WTC11 (cell line): ENCODE measurements around the gene PSME2. TPM values are rescaled to one million over a fixed set of nuclear protein-coding genes. Genes with fewer than 3 reads are reported as not detected.
A peak's percentile ranks its signal among the peaks of the same experiment; 100 is the strongest.

ENCODE experiments used
- ATAC-seq: fragments of 200-7000 bp; cut with Tn5 transposase; 2 replicates; pipeline ENCODE4 v1.10.0; 2021; ENCODE audit warnings: mild to moderate bottlenecking, moderate library complexity
- Bru-seq: library from RNA; stranded (reverse); fragments of 400-500 nt; gene quantifications from one replicate; lab custom pipeline; 2021; lab: Mats Ljungman, UMichigan
- CTCF ChIA-PET: fragments of 300-600 bp; sonication (Branson Sonifier 250); formaldehyde crosslinking; loops from one replicate; lab custom pipeline; 2021; ENCODE audit warnings: antibody characterized with exemption; lab: Charles Lee
- POLR2A ChIA-PET: fragments of 350-600 bp; sonication (Branson Sonifier 250); formaldehyde crosslinking; loops from one replicate; lab custom pipeline; 2021; ENCODE audit warnings: antibody characterized with exemption; lab: Charles Lee
- DNase-seq: peaks from one replicate; pipeline ENCODE4 v3.0.0; 2021; ENCODE audit warnings: low spot score
- H3K27ac Mint-ChIP-seq: 2 replicates; pipeline ENCODE4 v1.8.0; 2021; ENCODE audit warnings: mixed read lengths
- H3K27me3 Mint-ChIP-seq: 2 replicates; pipeline ENCODE4 v1.8.0; 2021; ENCODE audit warnings: low read depth, mild to moderate bottlenecking, moderate library complexity, mixed read lengths
- H3K36me3 Mint-ChIP-seq: 2 replicates; pipeline ENCODE4 v1.8.0; 2021; ENCODE audit warnings: mixed read lengths
- H3K4me1 Mint-ChIP-seq: 2 replicates; pipeline ENCODE4 v1.8.0; 2022; ENCODE audit warnings: mixed read lengths
- H3K4me3 Mint-ChIP-seq: 2 replicates; pipeline ENCODE4 v1.8.0; 2021; ENCODE audit warnings: mild to moderate bottlenecking, moderate library complexity, mixed read lengths
- H3K9me3 Mint-ChIP-seq: 2 replicates; pipeline ENCODE4 v1.8.0; 2021; ENCODE audit warnings: mixed read lengths
- ATF6 ChIP-seq: sonication (generic); formaldehyde crosslinking; IDR thresholded peaks from 2 replicates; pipeline ENCODE4 v1.8.1; 2023; ENCODE audit warnings: mild to moderate bottlenecking, missing genetic modification reagents
- CBFB ChIP-seq: sonication (generic); formaldehyde crosslinking; IDR thresholded peaks from 2 replicates; pipeline ENCODE4 v1.8.1; 2022; ENCODE audit warnings: mild to moderate bottlenecking, low read depth, missing genetic modification reagents
- CREB1 ChIP-seq: sonication (generic); formaldehyde crosslinking; IDR thresholded peaks from 2 replicates; pipeline ENCODE4 v1.8.0; 2023; ENCODE audit warnings: mild to moderate bottlenecking, missing genetic modification reagents
- ELF4 ChIP-seq: sonication (generic); formaldehyde crosslinking; IDR thresholded peaks from 2 replicates; pipeline ENCODE4 v1.8.1; 2022; ENCODE audit warnings: low read depth, mild to moderate bottlenecking, moderate library complexity, missing genetic modification reagents
- ETV6 ChIP-seq: sonication (generic); formaldehyde crosslinking; IDR thresholded peaks from 2 replicates; pipeline ENCODE4 v1.8.1; 2022; ENCODE audit warnings: mild to moderate bottlenecking, missing genetic modification reagents
- GABPB1 ChIP-seq: sonication (generic); formaldehyde crosslinking; IDR thresholded peaks from 2 replicates; pipeline ENCODE4 v1.8.1; 2023; ENCODE audit warnings: mild to moderate bottlenecking, missing genetic modification reagents
- GTF2I ChIP-seq: fragments of 250-450 bp; sonication (Bioruptor Pico); conservative IDR thresholded peaks from 2 replicates; pipeline ENCODE4 v1.4.0; 2021; ENCODE audit warnings: mild to moderate bottlenecking
- IRF1 ChIP-seq: sonication (generic); formaldehyde crosslinking; IDR thresholded peaks from 2 replicates; pipeline ENCODE4 v1.8.0; 2023; ENCODE audit warnings: missing genetic modification reagents
- KAT7 ChIP-seq: sonication (generic); formaldehyde crosslinking; IDR thresholded peaks from 2 replicates; pipeline ENCODE4 v1.8.1; 2023; ENCODE audit warnings: missing genetic modification reagents, mild to moderate bottlenecking, borderline replicate concordance
- MXD4 ChIP-seq: fragments of 250-450 bp; sonication (Bioruptor Pico); IDR thresholded peaks from 2 replicates; pipeline ENCODE4 v1.8.0; 2021; ENCODE audit warnings: mild to moderate bottlenecking, moderate library complexity, borderline replicate concordance
- MYBL2 ChIP-seq: sonication (generic); formaldehyde crosslinking; IDR thresholded peaks from 2 replicates; pipeline ENCODE4 v1.8.1; 2023; ENCODE audit warnings: mild to moderate bottlenecking, moderate library complexity, missing genetic modification reagents
- PRDM15 ChIP-seq: sonication (generic); formaldehyde crosslinking; IDR thresholded peaks from 2 replicates; pipeline ENCODE4 v1.8.0; 2022; ENCODE audit warnings: missing genetic modification reagents
- SMAD3 ChIP-seq: sonication (generic); formaldehyde crosslinking; IDR thresholded peaks from 2 replicates; pipeline ENCODE4 v1.8.0; 2022; ENCODE audit warnings: missing genetic modification reagents, mild to moderate bottlenecking, borderline replicate concordance
- SMAD4 ChIP-seq: sonication (generic); formaldehyde crosslinking; IDR thresholded peaks from 2 replicates; pipeline ENCODE4 v1.8.0; 2022; ENCODE audit warnings: mild to moderate bottlenecking, missing genetic modification reagents
- SP1 ChIP-seq: sonication (generic); formaldehyde crosslinking; conservative IDR thresholded peaks from 2 replicates; pipeline ENCODE4 v1.8.1; 2022; ENCODE audit warnings: missing genetic modification reagents
- STAT6 ChIP-seq: sonication (generic); formaldehyde crosslinking; conservative IDR thresholded peaks from 2 replicates; pipeline ENCODE4 v1.8.1; 2023; ENCODE audit warnings: mild to moderate bottlenecking, low read depth, missing genetic modification reagents, moderate library complexity
- USF2 ChIP-seq: sonication (generic); formaldehyde crosslinking; IDR thresholded peaks from 2 replicates; pipeline ENCODE4 v1.8.1; 2023; ENCODE audit warnings: mild to moderate bottlenecking, missing genetic modification reagents, moderate library complexity
- ZNF138 ChIP-seq: sonication (generic); formaldehyde crosslinking; conservative IDR thresholded peaks from 2 replicates; pipeline ENCODE4 v1.8.1; 2022; ENCODE audit warnings: mild to moderate bottlenecking, moderate library complexity, missing genetic modification reagents
- ZNF671 ChIP-seq: fragments of 250-450 bp; sonication (Bioruptor Pico); IDR thresholded peaks from 2 replicates; pipeline ENCODE4 v1.8.0; 2021; ENCODE audit warnings: mild to moderate bottlenecking
- long read RNA-seq, 3 experiments: library from RNA in 1 of 3; library from capped mRNA in 1 of 3; library from polyadenylated mRNA in 1 of 3; unstranded in 2 of 3; stranded (forward) in 1 of 3; transcript quantifications; one replicate each; pipeline ENCODE4 v2.0.0, GENCODE V29; 2021
- total RNA-seq: library from RNA; stranded (reverse); gene quantifications from 3 replicates; pipeline ENCODE4 v1.2.3, GENCODE V29; 2021
- TF ChIP-seq, protein P1 (sequence below): sonication (generic); formaldehyde crosslinking; IDR thresholded peaks from 2 replicates; pipeline ENCODE4 v1.8.1; 2023; ENCODE audit warnings: mild to moderate bottlenecking, moderate library complexity, missing genetic modification reagents
- TF ChIP-seq, protein P2 (sequence below): fragments of 250-450 bp; sonication (Bioruptor Pico); IDR thresholded peaks from 2 replicates; pipeline ENCODE4 v2.1.2; 2022; ENCODE audit warnings: mild to moderate bottlenecking, moderate library complexity

The PSME2 gene, protein sequence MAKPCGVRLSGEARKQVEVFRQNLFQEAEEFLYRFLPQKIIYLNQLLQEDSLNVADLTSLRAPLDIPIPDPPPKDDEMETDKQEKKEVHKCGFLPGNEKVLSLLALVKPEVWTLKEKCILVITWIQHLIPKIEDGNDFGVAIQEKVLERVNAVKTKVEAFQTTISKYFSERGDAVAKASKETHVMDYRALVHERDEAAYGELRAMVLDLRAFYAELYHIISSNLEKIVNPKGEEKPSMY
- 103 to 112 TPM (median 103 TPM) in 3 replicates for total RNA-seq
- Bru-seq, nascent RNA: percentile 87 among the genes with signal in this experiment
- long read RNA-seq, experiment 1, transcript PSME2-201 (11 exons, 1,404 nt): major isoform, 165 of 199 reads
- long read RNA-seq, experiment 1, partial matches to known transcripts: 9 of 199 reads
- long read RNA-seq, experiment 1, other reads (novel, unspliced or antisense): 15 of 199 reads
- long read RNA-seq, experiment 2, transcript PSME2-201 (11 exons, 1,404 nt): major isoform, 54 of 106 reads
- long read RNA-seq, experiment 2, partial matches to known transcripts: 9 of 106 reads
- long read RNA-seq, experiment 2, other reads (novel, unspliced or antisense): 39 of 106 reads
- long read RNA-seq, experiment 3, transcript PSME2-203 (11 exons, 1,502 nt): minor isoform, 6 of 311 reads
- long read RNA-seq, experiment 3, transcript PSME2-201 (11 exons, 1,404 nt): major isoform, 280 of 311 reads
- long read RNA-seq, experiment 3, partial matches to known transcripts: 3 of 311 reads
- long read RNA-seq, experiment 3, other reads (novel, unspliced or antisense): 21 of 311 reads

DNA sequence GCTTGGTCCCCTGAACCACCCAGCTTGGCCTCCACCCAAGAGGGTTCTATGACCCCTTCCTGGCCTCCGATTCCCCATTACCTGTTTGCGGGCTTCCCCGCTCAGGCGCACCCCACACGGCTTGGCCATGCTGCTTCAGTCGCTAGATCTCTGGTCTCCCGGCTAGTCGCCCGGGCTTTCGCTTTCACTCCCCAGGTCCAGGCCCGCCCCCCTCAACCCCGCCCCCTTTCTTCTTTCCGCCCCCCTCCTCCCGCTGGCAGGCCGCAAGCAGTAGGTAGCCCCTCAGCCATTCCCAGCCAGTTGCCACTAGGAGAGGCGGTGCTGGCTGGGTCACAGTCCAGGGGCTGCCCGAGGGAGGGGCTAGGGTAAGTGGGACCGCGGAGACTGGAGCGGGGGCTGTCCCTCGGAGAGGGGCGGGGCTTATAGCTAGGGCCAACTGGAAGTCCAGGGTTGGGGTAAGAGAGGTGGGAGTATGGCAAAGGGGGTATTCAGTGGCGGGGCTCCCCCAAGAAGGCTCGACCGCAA lies at the start of gene PSME2:
Gene PSME2, minus strand, starts transcription at position 158 of the 525 bp plus-strand sequence. Its CDS starts 29 bp downstream, at position 129.
- H3K4me3 Mint-ChIP-seq: peak within 1 kb of the TSS; percentile 99
- DNase-seq: peak; percentile 99
- no peaks in the 10 kb centered on the region for H3K9me3 Mint-ChIP-seq
- no peaks in the 10 kb centered on the region for H3K27me3 Mint-ChIP-seq
- peak; percentile 87 for ATAC-seq
- ChIA-PET POLR2A (interaction anchor here (0.6 to 3.3 kb wide), 13 partner anchors 10 to 96 kb away, joined by 3 to 24 read pairs (median 6); partner anchors contain the start of genes CHMP4A, DCAF11, IRF9 and MDP1), CTCF (interaction anchor here (0.5 to 4.1 kb wide), 20 partner anchors 10 to 285 kb away, joined by 3 to 55 read pairs (median 4); partner anchors contain the start of genes DCAF11, DHRS1, IPO4 and IRF9)
- H3K36me3 Mint-ChIP-seq: peaks cover 39% of the 10 kb centered on the region
- peaks cover 24% of the 10 kb centered on the region for H3K4me1 Mint-ChIP-seq
- H3K27ac Mint-ChIP-seq: peak within 1 kb of the TSS; percentile 98
- no peak for TF ChIP-seq STAT6 (CRISPR knock-in tag)
- 0 out of 2 replicates have a peak, but pooled peaks have one; percentile 44 for TF ChIP-seq ETV6 (CRISPR knock-in tag)
- TF ChIP-seq ATF6 (CRISPR knock-in tag): no peak
- TF ChIP-seq SP1: peak; percentile 56
- TF ChIP-seq CBFB (CRISPR knock-in tag): 0 out of 2 replicates have a peak, but pooled peaks have one; percentile 51
- no peak for TF ChIP-seq ZNF138 (CRISPR knock-in tag)
- no peak for TF ChIP-seq MYBL2 (CRISPR knock-in tag)
- TF ChIP-seq USF2 (CRISPR knock-in tag): no peak
- TF ChIP-seq CREB1 (CRISPR knock-in tag): 0 out of 2 replicates have a peak, but pooled peaks have one; percentile 20
- TF ChIP-seq ZNF671 (CRISPR knock-in tag): no peak
- peak; percentile 69 for TF ChIP-seq GABPB1 (CRISPR knock-in tag)
- TF ChIP-seq ELF4 (CRISPR knock-in tag): no peak
- no peak for TF ChIP-seq MXD4
- TF ChIP-seq, protein P1, sequence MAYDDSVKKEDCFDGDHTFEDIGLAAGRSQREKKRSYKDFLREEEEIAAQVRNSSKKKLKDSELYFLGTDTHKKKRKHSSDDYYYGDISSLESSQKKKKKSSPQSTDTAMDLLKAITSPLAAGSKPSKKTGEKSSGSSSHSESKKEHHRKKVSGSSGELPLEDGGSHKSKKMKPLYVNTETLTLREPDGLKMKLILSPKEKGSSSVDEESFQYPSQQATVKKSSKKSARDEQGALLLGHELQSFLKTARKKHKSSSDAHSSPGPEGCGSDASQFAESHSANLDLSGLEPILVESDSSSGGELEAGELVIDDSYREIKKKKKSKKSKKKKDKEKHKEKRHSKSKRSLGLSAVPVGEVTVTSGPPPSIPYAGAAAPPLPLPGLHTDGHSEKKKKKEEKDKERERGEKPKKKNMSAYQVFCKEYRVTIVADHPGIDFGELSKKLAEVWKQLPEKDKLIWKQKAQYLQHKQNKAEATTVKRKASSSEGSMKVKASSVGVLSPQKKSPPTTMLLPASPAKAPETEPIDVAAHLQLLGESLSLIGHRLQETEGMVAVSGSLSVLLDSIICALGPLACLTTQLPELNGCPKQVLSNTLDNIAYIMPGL (CRISPR knock-in tag): 0 out of 2 replicates have a peak, but pooled peaks have one; percentile 15
- no peak for TF ChIP-seq GTF2I
- TF ChIP-seq PRDM15 (CRISPR knock-in tag): peak; percentile 94
- TF ChIP-seq KAT7 (CRISPR knock-in tag): no peak
- TF ChIP-seq IRF1 (CRISPR knock-in tag): no peak
- TF ChIP-seq SMAD3: no peak
- TF ChIP-seq SMAD4 (CRISPR knock-in tag): no peak
- TF ChIP-seq, protein P2, sequence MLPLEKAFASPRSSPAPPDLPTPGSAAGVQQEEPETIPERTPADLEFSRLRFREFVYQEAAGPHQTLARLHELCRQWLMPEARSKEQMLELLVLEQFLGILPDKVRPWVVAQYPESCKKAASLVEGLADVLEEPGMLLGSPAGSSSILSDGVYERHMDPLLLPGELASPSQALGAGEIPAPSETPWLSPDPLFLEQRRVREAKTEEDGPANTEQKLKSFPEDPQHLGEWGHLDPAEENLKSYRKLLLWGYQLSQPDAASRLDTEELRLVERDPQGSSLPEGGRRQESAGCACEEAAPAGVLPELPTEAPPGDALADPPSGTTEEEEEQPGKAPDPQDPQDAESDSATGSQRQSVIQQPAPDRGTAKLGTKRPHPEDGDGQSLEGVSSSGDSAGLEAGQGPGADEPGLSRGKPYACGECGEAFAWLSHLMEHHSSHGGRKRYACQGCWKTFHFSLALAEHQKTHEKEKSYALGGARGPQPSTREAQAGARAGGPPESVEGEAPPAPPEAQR (CRISPR knock-in tag): no peak
